T follicular helper cell (primary cell): ENCODE measurements around the gene CDA.

Experiments
- DNase-seq: peaks from one replicate; pipeline ENCODE4 v3.0.0-alpha.2; 2020; ENCODE audit warnings: low read depth

CDA gene

DNA sequence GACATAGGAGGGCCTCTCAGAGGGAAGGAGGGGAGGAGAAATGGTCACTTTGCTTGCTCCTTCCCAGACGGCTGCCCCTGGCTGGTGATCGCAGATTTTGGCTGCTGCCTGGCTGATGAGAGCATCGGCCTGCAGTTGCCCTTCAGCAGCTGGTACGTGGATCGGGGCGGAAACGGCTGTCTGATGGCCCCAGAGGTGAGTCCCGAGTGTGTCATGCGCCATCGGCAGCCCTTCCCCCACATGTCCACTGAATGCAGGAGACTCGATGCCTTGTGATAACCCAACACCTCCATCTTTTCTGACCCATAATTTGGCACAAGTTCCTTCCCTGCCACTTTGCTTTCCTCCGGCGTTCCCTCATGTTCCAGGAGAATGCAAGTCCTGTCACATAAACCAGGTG lies 59.5 kb downstream of the CDA start:
- DNase-seq, result no peak

DNA sequence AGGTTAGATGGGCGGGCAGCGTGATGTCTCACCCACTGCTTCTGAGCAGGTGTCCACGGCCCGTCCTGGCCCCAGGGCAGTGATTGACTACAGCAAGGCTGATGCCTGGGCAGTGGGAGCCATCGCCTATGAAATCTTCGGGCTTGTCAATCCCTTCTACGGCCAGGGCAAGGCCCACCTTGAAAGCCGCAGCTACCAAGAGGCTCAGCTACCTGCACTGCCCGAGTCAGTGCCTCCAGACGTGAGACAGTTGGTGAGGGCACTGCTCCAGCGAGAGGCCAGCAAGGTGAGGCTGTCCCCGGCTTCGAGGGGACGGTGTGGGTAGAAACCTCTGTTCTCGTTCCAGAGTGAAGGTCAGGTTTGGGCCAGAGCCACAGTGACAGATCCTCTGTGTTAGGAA lies 60.0 kb downstream of the CDA start:
- DNase-seq, result no peak

DNA sequence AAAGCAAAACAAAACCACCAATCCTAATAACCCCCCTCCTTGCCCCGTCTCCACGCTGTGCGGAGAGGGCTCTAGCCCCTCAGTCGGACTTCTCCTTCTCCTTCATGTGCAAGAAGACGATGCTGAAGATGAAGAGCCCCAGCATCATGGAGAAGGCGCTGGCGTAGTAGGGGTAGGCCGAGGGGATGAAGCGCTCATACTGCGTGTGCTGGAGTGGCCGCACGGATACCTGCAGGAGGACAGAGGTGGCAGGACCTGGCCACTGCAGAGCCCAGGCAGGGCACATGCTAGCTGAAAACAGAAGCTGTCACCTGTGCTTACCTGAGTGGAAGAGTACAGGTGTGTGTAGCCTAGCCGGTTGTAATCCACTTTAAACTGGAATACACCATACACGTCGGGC lies 63.4 kb downstream of the CDA start:
- no peak for DNase-seq

DNA sequence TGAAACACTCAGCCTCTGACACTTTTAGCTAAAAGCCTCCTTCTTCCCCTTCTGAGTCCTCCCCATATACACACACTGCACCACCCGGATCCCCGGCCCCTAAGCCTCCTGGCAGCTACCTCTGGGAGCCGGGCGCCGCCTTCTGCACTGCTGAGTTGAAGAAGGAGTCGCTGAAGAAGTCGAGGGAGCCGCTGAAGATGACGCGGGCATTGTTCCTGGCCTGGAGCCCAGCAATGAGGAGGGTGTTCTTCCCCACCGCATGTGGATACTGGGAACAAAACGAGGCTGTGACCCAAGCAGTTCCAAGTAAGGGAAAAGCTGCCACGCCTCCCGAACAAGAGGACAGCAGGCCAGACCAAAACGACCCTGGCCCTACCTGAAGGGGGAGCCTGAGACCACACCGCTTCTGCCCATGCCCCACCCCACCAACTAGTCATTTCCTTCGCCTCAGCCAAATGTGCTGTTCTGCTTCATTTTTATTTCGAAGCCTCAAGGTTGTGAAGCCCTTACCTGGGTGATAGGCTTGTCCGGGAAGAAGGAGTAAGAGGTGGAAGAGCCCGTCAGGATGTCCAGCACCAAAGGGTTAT lies 65.3 kb downstream of the CDA start:
- DNase-seq, result no peak

DNA sequence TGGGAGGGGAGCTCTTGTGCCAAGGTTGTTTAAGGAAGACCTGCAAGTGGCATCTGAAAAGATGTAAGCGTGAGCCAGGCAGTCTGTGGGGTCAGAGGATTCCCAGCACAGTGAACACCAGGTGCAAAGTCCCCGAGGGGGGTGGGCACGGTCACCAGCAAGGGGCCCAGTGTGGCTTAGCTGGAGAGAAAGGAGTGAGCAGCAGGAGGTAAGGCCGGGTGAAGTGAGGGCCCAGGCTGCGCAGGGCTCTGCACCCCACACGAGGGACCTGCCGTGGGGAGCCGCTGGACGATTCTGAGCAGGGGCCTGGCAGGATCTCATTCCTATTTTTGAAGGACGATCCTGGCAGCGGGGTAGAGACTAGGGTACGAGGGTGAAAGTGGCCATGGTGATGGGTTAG lies 68.1 kb downstream of the CDA start:
- DNase-seq, result no peak

DNA sequence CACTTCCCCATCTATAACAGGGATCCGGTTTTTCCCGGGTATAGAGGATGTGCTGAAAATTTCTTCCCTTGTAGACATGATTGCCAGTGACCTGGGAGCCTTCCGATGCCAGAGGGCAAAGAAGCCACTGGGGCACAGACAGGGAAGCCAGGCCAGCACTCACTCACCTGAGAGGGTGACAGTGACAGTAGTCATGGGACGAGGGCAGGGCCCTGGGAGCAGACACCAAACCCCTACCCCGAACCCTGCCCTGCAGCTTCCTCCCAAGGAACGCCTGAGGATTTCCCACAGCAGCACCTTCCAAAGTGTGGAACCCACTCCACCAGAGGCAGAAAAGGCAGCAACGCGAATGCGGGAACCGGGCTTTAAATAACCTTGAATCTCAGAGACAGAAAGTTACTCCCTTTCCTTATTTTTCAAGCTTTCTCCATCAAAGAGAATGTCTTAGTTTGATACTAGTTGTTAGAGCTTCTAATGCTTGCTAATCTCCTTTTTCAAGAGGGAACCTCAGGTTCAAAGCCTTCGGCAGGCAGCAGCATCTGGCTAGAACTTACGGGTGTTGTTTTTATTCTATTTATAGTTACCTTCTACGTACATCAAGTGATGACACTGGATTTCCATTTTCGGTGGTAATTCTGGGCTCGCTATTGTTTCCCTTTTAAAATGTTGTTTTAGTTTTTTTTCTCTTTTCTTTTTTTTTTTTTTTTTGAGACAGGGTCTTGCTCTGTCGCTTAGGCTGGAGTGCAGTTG lies 69.4 kb downstream of the CDA start:
- no peak for DNase-seq

DNA sequence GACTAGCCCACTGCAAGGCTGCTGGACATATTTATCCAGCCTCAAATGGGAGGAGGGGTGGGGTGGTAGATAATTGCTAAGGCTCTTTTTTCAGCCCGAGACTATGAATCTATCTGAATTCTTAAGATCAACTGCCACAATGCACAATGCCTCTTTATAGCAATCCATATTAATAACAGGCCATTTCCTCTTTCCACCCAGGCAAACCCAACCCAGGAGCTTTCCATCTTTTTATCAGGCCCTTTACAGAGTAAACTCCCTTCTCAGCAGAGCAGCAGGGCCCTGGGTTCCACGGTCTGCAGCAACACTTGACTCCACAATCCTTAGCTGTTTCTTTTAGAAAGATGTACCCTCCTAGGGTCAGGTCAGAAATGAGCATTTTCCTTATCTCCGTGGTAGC lies 71.5 kb downstream of the CDA start:
- no peak for DNase-seq

DNA sequence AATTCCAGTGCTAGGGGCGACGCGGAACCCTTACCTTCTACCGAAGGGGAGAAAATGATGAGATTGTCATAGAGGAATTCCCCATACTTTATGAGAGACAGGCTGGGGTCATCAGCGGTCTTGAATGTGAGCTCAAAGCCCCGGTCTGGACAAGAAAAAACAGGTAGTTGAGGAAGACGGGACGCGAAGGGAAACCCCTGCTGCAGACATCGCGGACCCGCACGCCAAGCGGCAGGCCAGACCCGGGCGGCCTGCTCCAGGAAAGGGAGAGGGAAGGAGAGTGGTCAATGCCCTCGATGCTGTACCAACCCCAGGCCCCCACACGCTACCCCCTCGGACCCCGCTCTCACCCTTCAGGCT lies 71.9 kb downstream of the CDA start:
- no peak for DNase-seq

DNA sequence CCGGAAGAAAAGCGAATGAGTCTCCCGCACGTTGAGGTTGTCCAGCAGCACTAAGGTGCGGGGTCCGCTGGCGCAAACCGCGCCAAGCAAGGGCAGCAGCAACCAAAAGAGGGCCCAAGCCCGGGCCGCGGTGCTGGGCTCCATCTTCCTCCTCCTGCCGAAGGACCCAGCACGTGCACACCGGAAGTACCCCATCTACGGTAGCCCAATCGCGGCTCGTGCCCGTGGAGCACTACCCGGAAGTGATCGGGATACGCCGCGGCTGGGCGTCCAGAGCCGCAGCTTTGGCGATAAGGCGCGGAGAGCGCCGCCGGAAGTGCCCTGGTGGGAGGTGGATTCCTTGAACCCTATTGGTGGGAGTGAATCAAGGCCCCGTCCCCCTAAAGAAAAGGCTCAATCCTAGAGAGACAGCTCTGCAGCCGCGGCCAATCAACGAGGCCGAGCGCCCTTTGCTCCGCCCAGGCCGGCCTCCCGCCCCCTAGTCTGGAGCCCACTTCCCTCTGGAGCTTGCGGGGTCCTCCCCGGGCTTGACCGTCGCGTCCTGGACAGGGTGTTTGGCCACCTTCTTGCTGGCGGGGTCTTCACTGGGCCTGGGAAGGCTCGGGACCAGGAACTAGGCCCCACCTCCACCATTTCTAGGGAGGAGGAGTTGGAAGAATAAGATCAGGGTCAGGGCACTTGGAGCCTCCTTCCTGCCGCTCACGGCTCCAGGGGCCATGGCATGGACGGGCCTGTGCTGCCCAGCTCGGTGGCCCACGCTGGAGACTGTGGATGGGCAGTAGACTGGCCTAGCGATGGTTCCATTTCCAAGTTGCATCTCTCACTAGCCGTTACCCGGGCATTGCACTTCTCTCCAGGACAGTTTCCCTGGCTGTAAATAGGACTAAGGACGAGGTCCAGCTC lies 72.6 kb downstream of the CDA start, which contains the start of gene DDOST:
Gene DDOST, minus strand, starts transcription at position 163 of the 903 bp plus-strand sequence. Its CDS starts 19 bp downstream, at position 144.
- peak; percentile 89 for DNase-seq

DNA sequence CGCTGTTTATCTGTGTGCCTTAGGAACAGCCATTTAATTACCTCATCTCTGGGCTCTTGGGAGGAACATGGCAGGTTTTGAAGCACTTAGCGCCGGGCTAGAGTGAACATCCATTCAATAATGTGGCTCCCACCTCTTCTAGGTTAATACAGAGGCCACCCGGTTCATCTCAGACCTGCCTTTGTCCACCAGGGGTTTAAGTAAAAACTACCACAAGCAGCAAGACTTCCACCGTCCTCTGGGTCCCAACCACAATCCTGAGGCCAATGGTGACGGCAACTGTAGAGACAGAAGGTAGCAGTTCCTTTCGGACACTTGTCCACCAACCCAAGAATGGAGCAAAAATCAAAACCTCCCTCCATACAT lies 73.2 kb downstream of the CDA start:
- DNase-seq, result no peak

DNA sequence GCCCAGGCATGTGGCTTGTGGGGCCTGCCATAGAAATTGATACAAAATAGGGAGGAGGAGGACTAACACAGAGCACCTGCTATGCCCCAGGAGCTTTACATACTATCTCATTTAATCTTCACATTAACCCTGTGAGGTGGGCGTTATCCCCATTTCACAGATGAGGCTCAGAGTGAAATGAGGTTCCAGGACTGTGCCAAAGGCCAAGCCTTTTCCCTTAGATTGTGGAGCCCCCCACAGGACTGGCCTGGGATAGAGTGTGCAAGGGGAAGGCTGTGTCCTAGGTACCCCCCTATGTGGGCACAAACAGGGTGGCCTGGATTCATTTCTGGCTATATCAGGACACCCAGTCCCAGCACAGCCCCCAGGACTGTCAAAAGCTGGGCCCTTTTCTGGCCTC lies 74.5 kb downstream of the CDA start:
- DNase-seq, result no peak

DNA sequence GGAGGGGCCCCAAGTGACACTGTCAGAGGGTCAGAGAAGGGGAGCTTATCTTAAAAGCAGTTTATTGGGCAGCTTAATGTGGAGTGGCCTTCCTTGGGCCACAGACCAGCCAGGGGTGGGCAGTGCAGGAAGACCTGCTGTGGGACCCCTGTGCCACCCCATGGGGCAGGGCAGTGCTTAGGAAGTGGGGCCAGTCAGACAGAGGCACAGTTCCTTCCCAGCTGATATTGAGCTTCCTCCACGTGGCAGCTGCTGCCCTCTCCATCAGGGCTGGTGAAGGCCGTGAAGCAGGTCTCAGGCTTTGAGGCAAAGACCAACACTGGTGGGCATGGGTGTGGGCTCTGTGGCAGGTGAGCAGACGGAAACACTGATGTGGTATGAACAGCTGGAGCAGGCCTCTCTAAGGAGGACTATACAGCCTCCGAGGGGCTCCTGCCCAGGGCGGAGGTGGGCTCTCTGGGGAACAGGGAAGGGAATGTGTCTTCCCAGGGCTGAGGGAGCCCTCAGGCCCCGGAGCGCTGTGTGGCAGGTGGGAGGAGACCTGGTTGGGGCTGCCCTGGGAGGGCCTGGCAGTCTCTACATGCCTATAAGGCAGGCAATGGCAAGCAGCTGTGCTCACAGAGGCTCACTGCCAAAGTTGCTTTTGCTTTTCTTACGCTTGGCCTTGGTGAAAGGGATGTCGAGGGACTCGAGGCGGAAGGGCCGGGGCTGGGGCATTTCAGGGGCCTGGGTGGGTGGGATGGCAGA lies 75.2 kb downstream of the CDA start:
- no peak for DNase-seq

DNA sequence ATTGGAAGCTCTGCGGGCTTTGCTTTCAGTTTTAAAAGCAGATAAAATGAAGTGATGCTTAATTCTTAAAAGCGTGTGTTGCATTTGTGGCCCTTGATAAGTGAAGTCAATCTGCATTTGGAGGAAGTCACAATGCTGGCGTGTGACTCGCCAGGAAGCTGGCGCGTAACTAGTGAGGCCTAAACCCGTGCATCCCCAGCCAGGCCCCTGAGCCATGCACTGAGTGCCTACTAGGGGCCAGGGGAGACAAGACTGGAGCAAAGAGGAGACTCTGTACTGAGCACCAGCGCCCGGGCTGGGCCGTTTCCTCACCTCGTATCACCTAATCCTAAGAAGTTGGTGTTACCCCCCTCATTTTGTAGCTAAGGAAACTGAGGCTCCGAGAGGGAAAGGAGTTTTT lies 76.8 kb downstream of the CDA start:
- no peak for DNase-seq

DNA sequence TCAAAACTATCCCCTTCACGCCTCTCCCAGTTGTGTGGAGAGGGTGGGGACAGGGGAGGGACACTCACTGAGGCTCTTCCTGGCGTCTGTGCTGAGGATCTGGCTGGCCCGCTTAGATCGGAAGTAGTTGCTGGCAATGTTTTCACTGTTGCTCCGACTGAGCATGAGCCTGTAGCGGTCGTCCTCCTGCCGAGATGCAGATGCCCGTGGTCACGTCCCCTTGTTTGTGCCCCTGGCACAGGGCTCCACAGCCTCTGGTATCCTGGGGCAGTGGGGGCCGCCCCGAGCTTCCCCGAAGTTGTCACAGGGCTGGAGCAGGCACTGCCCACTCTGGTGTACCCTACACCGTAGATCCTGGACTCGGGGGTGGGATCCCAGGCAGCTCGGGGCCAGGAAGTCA lies 77.2 kb downstream of the CDA start:
- no peak for DNase-seq

DNA sequence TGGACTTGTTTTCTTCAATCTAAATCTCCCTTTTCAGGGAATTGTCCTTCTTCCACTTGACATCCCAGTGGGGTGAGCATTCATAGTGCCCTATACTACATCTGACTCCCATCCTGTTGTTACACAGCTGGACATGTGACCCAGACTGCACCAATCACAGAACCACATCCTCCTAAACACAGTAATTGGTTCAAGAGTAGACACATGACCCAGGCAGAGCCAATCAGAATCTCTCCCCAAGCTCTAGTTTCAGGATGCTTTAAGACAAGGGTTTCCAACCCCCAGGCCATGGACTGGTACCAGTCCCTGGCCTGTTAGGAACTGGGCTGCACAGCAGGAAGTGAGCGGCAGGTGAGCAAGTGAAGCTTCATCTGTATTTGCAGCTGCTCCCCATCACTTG lies 77.9 kb downstream of the CDA start:
- DNase-seq, result no peak
